Caco-2 (cell line): ENCODE results near the gene PEX6. TPM values are rescaled to one million over a fixed set of nuclear protein-coding genes. Genes with fewer than 3 reads are reported as not detected.

ENCODE experiments used
- BruUV-seq: library from RNA; stranded (reverse); fragments of 400-500 nt; replicated peaks from 2 replicates; lab custom pipeline; 2021; lab: Mats Ljungman, UMichigan
- CTCF ChIA-PET: fragments of 300-600 bp; sonication (Branson Sonifier 250); formaldehyde crosslinking; loops from one replicate; lab custom pipeline; 2022; ENCODE audit warnings: antibody characterized with exemption; lab: Charles Lee
- POLR2A ChIA-PET: fragments of 300-600 bp; sonication (Branson Sonifier 250); formaldehyde crosslinking; loops from one replicate; lab custom pipeline; 2022; ENCODE audit warnings: antibody characterized with exemption; lab: Charles Lee
- DNase-seq, 2 experiments: peaks; one replicate each; pipeline versions ENCODE4 v3.0.0 to v3.0.0-alpha.2; 2020 to 2022
- H3K27me3 ChIP-seq: replicated peaks from 2 replicates; pipeline ENCODE4 v1.6.0; 2011; ENCODE audit warnings: low read length; ENCODE audit not compliant: control insufficient read depth, insufficient read depth
- H3K36me3 ChIP-seq: 2 replicates; pipeline ENCODE4 v1.5.1; 2011; ENCODE audit warnings: low read length; ENCODE audit not compliant: control insufficient read depth, insufficient read depth
- H3K4me1 ChIP-seq: fragments of 250-450 bp; sonication (Bioruptor Pico); 2 replicates; pipeline ENCODE4 v1.5.1; 2020; ENCODE audit warnings: mild to moderate bottlenecking
- H3K4me3 ChIP-seq: 2 replicates; pipeline ENCODE4 v1.5.1; 2011; ENCODE audit warnings: low read depth, mild to moderate bottlenecking, control low read depth, low read length
- H3K9me3 ChIP-seq: fragments of 250-450 bp; sonication (Bioruptor Pico); 2 replicates; pipeline ENCODE4 v1.5.1; 2020; ENCODE audit warnings: mild to moderate bottlenecking, moderate library complexity
- H3K27ac Mint-ChIP-seq: one replicate; pipeline ENCODE4 v1.8.0; 2022; ENCODE audit warnings: mixed read lengths; ENCODE audit not compliant: unreplicated experiment
- H3K27me3 Mint-ChIP-seq: one replicate; pipeline ENCODE4 v1.8.0; 2022; ENCODE audit warnings: mixed read lengths; ENCODE audit not compliant: insufficient read depth, unreplicated experiment
- H3K36me3 Mint-ChIP-seq: one replicate; pipeline ENCODE4 v1.8.0; 2022; ENCODE audit warnings: mild to moderate bottlenecking, mixed read lengths; ENCODE audit not compliant: insufficient read depth, unreplicated experiment
- H3K4me1 Mint-ChIP-seq: one replicate; pipeline ENCODE4 v1.8.0; 2022; ENCODE audit warnings: low read depth, mixed read lengths; ENCODE audit not compliant: unreplicated experiment
- H3K4me3 Mint-ChIP-seq: one replicate; pipeline ENCODE4 v1.8.0; 2022; ENCODE audit warnings: mild to moderate bottlenecking, moderate library complexity, mixed read lengths; ENCODE audit not compliant: unreplicated experiment
- H3K9me3 Mint-ChIP-seq: one replicate; pipeline ENCODE4 v1.8.0; 2022; ENCODE audit warnings: mixed read lengths; ENCODE audit not compliant: unreplicated experiment
- intact Hi-C: fragments of 100-400 bp; cut with micrococcal nuclease; formaldehyde crosslinking; loops from one replicate; pipeline ENCODE4 v1.10.0; 2022; ENCODE audit not compliant: unreplicated experiment
- total RNA-seq: library from RNA; stranded (reverse); gene quantifications from 2 replicates; pipeline ENCODE4 v1.2.3, GENCODE V29; 2022
- TF ChIP-seq, protein P1 (sequence below), 2 experiments: fragments of 200-600 bp in 1 of 2; IDR thresholded peaks; 1 replicate in 1 of 2; 2 replicates in 1 of 2; pipeline versions ENCODE4 v1.5.1 to v1.8.0; 2011 to 2022; ENCODE audit warnings: antibody characterized with exemption in 1 of 2, control low read depth in 1 of 2, inconsistent platforms in 1 of 2, low read depth in 1 of 2, low read length in 1 of 2, mild to moderate bottlenecking in 1 of 2, moderate library complexity in 1 of 2; ENCODE audit not compliant: insufficient read depth in 1 of 2, severe bottlenecking in 1 of 2, unreplicated experiment in 1 of 2

PEX6 gene
- total RNA-seq, 1 experiment from 2014 or later, result 6.9 TPM

GRCh38 chr6:42967228-42967627, 11.8 kb downstream of the PEX6 start:
- Mint-ChIP-seq H3K4me3 (no peak overlapping the region), H3K4me1 (peaks cover 4% of the 10 kb centered on the region), H3K27me3 (no peaks in the 10 kb centered on the region), H3K36me3 (peaks cover 6% of the 10 kb centered on the region), H3K27ac (no peak overlapping the region), H3K9me3 (no peaks in the 10 kb centered on the region)
- Histone ChIP-seq H3K4me1 (0 out of 2 replicates have a peak, but pooled peaks cover 6% of the 10 kb centered on the region), H3K4me3 (no peak overlapping the region), H3K27me3 (no peaks in the 10 kb centered on the region), H3K9me3 (no peaks in the 10 kb centered on the region), H3K36me3 (no peaks in the 10 kb centered on the region)
- no peak for DNase-seq
- POLR2A ChIA-PET, result no interaction called here
- intact Hi-C loops, result no loop called here
- CTCF ChIA-PET, result no interaction called here
- TF ChIP-seq, protein P1, sequence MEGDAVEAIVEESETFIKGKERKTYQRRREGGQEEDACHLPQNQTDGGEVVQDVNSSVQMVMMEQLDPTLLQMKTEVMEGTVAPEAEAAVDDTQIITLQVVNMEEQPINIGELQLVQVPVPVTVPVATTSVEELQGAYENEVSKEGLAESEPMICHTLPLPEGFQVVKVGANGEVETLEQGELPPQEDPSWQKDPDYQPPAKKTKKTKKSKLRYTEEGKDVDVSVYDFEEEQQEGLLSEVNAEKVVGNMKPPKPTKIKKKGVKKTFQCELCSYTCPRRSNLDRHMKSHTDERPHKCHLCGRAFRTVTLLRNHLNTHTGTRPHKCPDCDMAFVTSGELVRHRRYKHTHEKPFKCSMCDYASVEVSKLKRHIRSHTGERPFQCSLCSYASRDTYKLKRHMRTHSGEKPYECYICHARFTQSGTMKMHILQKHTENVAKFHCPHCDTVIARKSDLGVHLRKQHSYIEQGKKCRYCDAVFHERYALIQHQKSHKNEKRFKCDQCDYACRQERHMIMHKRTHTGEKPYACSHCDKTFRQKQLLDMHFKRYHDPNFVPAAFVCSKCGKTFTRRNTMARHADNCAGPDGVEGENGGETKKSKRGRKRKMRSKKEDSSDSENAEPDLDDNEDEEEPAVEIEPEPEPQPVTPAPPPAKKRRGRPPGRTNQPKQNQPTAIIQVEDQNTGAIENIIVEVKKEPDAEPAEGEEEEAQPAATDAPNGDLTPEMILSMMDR (IDR thresholded peaks at IDR 0.05; ENCODE audit: insufficient read depth in 1 of 2, low read depth in 1 of 2, low read length in 1 of 2, severe bottlenecking in 1 of 2, unreplicated experiment in 1 of 2), result no peak
- no TSS peak for BruUV-seq

DNA sequence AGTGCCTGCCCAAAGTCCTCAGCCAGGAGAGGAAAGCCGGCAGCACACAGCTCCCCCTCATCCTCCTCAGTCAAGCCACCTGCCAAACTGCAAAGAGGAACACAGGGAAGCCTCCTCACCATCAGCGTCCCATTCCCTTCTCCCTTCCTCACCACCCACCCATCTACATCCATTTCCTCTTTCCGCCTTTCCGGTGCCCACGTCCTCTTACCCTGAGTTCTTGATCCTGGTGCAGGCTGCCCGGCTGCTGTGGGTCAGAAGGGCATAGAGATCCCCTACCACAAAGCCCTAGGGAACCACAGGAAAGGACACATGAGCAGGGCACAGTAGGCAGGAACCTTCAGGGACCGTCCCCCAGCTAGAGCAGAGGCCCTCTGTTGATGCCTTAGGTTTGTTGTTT, 12.4 kb downstream of the PEX6 start:
- no TSS peak for BruUV-seq
- no peaks in the 10 kb centered on the region for H3K9me3 Mint-ChIP-seq
- H3K4me3 ChIP-seq, result no peak overlapping the region
- H3K4me3 Mint-ChIP-seq, result no peak overlapping the region
- no peaks in the 10 kb centered on the region for H3K27me3 ChIP-seq
- H3K36me3 Mint-ChIP-seq, result peaks cover 5% of the 10 kb centered on the region
- 0 out of 2 replicates have a peak, but pooled peaks cover 6% of the 10 kb centered on the region for H3K4me1 ChIP-seq
- DNase-seq, result no peak
- H3K9me3 ChIP-seq, result no peaks in the 10 kb centered on the region
- H3K36me3 ChIP-seq, result no peaks in the 10 kb centered on the region
- H3K27me3 Mint-ChIP-seq, result no peaks in the 10 kb centered on the region
- ChIA-PET POLR2A (no interaction called here), CTCF (interaction anchor here (1.6 kb wide), 1 partner anchor 18 kb away, joined by 3 read pairs; the partner anchor contains the start of gene PPP2R5D)
- H3K4me1 Mint-ChIP-seq, result peaks cover 4% of the 10 kb centered on the region
- TF ChIP-seq, protein P1 (IDR thresholded peaks at IDR 0.05; ENCODE audit: insufficient read depth in 1 of 2, low read depth in 1 of 2, low read length in 1 of 2, severe bottlenecking in 1 of 2, unreplicated experiment in 1 of 2), result no peak
- no peak overlapping the region for H3K27ac Mint-ChIP-seq
- intact Hi-C loops, result no loop called here

DNA sequence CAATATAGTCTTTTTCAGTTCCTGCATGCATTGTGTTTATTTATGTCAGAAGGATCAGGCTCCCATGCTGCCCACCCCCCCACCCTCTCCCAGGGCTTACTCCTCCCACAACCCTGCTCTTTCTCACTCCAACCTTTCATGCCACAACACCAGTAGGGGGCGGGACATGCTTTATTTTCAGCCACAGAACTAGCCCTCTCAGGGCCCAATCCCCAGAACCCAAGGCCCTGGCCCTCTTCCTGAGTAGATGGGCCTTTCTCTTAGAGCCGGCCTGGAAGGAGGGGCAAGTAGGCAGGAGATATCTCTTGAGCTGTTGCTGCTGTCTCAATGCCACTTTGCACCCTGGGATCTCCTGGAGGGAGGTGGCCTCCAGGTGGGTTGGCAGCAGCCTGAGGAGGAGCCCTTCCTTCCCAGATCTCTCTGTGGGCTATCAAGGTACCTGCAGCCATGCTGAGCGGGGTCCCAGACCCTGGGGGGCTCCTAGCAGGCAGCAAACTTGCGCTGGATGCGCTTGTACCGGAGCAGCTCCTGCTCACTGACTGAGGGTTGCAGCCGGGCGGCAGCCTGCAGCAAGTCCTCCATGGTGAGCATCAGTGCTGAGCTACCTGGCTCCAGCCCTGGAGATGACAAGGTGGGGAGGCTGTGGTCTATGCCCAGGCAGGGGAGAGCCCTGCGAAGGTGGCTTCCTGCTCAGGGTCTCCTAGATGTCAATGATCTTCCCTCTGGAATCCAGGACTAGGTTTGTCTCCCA, 15.0 kb downstream of the PEX6 start:
- H3K4me3 Mint-ChIP-seq, result no peak overlapping the region
- no peaks in the 10 kb centered on the region for H3K36me3 ChIP-seq
- H3K4me1 ChIP-seq, result no peaks in the 10 kb centered on the region
- no peaks in the 10 kb centered on the region for H3K9me3 ChIP-seq
- no peak overlapping the region for H3K4me3 ChIP-seq
- peak; percentile 49 to 61 for DNase-seq
- H3K27ac Mint-ChIP-seq, result no peak overlapping the region
- peaks cover 10% of the 10 kb centered on the region for H3K36me3 Mint-ChIP-seq
- H3K9me3 Mint-ChIP-seq, result no peaks in the 10 kb centered on the region
- no TSS peak for BruUV-seq
- H3K4me1 Mint-ChIP-seq, result peaks cover 7% of the 10 kb centered on the region
- ChIA-PET CTCF (interaction anchor here (0.5 to 0.7 kb wide), 2 partner anchors 26 to 115 kb away, joined by 3 read pairs; no protein-coding TSS in a partner anchor), POLR2A (interaction anchor here (0.7 to 1.8 kb wide), 4 partner anchors 15 to 465 kb away, joined by 3 to 8 read pairs (median 4); partner anchors contain the start of genes PEX6 and PPP2R5D)
- intact Hi-C loops, result no loop called here
- H3K27me3 ChIP-seq, result no peaks in the 10 kb centered on the region
- TF ChIP-seq, protein P1 (IDR thresholded peaks at IDR 0.05; ENCODE audit: insufficient read depth in 1 of 2, low read depth in 1 of 2, low read length in 1 of 2, severe bottlenecking in 1 of 2, unreplicated experiment in 1 of 2), result peak in 1 of 2 experiments; percentile 39
- H3K27me3 Mint-ChIP-seq, result no peaks in the 10 kb centered on the region
